Activated T-helper 17 cell treated with anti-CD3 and anti-CD28 coated beads, Interleukin-2, amount 50 U/mL, for 72 hours (primary cell): Measurements from ENCODE around the gene MAMDC2. TPM values are rescaled to one million over a fixed set of nuclear protein-coding genes. Genes with fewer than 3 reads are reported as not detected.

Experiments
- ATAC-seq: fragments of 150-1000 bp; cut with Tn5 transposase; replicated peaks from 2 replicates; pipeline ENCODE4 v1.10.0; 2021; ENCODE audit warnings: mild to moderate bottlenecking, moderate library complexity
- H3K27ac Mint-ChIP-seq: one replicate; pipeline ENCODE4 v1.8.0; 2022; ENCODE audit warnings: mixed read lengths
- H3K27me3 Mint-ChIP-seq: one replicate; pipeline ENCODE4 v1.8.0; 2022; ENCODE audit warnings: mixed read lengths
- H3K36me3 Mint-ChIP-seq: one replicate; pipeline ENCODE4 v1.8.0; 2022; ENCODE audit warnings: low read depth, mild to moderate bottlenecking, mixed read lengths
- H3K4me1 Mint-ChIP-seq: one replicate; pipeline ENCODE4 v1.8.0; 2022; ENCODE audit warnings: mixed read lengths
- H3K4me3 Mint-ChIP-seq: one replicate; pipeline ENCODE4 v1.8.0; 2022; ENCODE audit warnings: mild to moderate bottlenecking, mixed read lengths
- H3K9me3 Mint-ChIP-seq: one replicate; pipeline ENCODE4 v1.8.0; 2022; ENCODE audit warnings: mixed read lengths
- total RNA-seq, 2 donors: library from RNA; stranded (reverse); gene quantifications; one replicate each; pipeline ENCODE4 v1.2.3, GENCODE V29; 2022

MAMDC2 gene
- total RNA-seq, 2 donors from 2014 or later, result not detected

- no peaks in the 10 kb centered on the region for H3K9me3 Mint-ChIP-seq
- ATAC-seq, result no peak
- H3K27ac Mint-ChIP-seq, result no peak overlapping the region
- no peak overlapping the region for H3K4me3 Mint-ChIP-seq
- H3K27me3 Mint-ChIP-seq, result no peaks in the 10 kb centered on the region
- H3K36me3 Mint-ChIP-seq, result no peaks in the 10 kb centered on the region
- no peaks in the 10 kb centered on the region for H3K4me1 Mint-ChIP-seq
These were observed 93.0 kb downstream of the MAMDC2 start for GRCh38 chr9:70136632-70137031.

DNA sequence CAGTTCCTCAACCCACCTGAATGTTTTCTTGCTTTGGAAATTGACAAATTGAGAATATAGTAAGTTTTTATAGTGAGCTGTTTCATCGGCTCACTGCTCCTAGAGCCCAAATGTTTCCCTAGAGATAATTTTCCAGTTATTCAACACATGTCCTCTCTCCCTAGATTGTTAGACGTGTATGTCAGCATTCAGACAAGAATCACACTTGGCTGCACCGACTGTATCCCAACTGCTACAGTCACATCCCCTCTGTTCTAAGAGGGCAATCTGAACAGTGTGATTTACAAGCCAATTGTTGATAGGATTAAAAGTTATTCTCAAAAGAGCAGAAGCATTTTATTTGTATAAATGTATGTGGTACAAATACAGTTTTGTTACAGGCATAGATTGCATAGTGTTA lies 93.9 kb downstream of the MAMDC2 start:
- Mint-ChIP-seq H3K4me3 (no peak overlapping the region), H3K27me3 (peaks cover 3% of the 10 kb centered on the region), H3K36me3 (no peaks in the 10 kb centered on the region), H3K9me3 (no peaks in the 10 kb centered on the region), H3K4me1 (no peaks in the 10 kb centered on the region), H3K27ac (no peak overlapping the region)
- ATAC-seq, result no peak

DNA sequence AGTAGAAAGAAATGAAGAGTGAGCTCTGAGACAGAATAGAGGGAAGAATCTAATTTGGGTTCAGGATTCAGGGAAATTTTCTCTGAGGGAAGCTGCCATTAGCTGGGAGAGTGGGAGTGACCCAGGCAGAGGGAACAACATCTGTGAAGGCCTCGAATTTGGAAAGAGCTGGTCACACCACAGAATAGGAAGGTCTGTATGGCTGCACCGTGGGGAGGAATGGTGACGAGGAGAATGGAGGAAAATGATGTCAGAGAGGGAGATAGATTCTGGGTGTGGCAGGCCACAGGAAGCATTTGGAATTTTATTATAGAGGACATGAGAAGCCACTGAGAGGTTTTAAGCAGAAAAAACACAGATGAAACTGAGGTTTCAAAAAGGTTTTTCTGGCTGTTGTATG lies 98.5 kb downstream of the MAMDC2 start:
- Mint-ChIP-seq H3K36me3 (no peaks in the 10 kb centered on the region), H3K4me1 (no peaks in the 10 kb centered on the region), H3K4me3 (no peak overlapping the region), H3K27me3 (peaks cover 6% of the 10 kb centered on the region), H3K9me3 (no peaks in the 10 kb centered on the region), H3K27ac (no peak overlapping the region)
- ATAC-seq, result no peak

GRCh38 chr9:70143394-70144130 lies 99.9 kb downstream of the MAMDC2 start:
- ATAC-seq, result peak; percentile 7
- no peak overlapping the region for H3K4me3 Mint-ChIP-seq
- H3K4me1 Mint-ChIP-seq, result peaks cover 3% of the 10 kb centered on the region
- H3K9me3 Mint-ChIP-seq, result no peaks in the 10 kb centered on the region
- H3K27me3 Mint-ChIP-seq, result peaks cover 15% of the 10 kb centered on the region
- no peak overlapping the region for H3K27ac Mint-ChIP-seq
- no peaks in the 10 kb centered on the region for H3K36me3 Mint-ChIP-seq

DNA sequence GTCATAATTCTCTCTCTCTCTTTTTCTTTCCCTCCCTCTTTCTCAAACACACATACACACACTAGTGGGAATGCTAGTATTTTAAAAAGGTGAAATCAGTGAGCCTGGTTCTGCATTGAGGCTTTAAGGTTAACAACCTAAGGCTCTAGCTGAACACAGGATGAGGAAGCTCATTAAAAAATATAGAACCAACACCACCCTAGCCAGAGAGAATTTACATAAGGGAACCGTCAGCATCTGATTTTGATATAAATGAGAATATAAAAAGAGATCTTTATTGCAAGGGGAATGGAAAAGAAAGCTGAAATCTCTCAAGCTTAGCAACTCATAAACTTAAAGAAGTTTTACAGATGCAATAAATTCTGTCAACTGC lies 100.5 kb downstream of the MAMDC2 start:
- Mint-ChIP-seq H3K27me3 (peaks cover 15% of the 10 kb centered on the region), H3K27ac (no peak overlapping the region), H3K9me3 (no peaks in the 10 kb centered on the region), H3K4me1 (peaks cover 3% of the 10 kb centered on the region), H3K36me3 (no peaks in the 10 kb centered on the region), H3K4me3 (no peak overlapping the region)
- no peak for ATAC-seq

DNA sequence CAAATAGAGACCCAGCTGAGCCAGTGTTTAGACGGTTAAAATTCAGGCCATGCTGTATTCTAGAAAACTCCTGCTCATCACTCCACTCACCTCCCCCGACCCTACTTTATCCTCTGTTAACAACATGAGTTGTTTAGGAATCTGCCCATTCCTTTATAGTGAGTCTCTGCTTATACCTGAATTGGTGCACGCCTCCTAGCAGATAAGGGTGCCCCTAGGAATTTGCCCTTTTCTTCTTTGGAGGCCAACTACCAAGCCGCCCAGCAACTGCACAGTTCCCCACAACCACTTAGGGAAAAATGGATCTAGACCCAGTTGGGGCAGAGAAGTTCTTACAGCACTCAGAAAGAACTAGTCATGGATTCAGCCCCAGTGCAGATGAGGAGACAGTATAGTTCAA lies 102.3 kb downstream of the MAMDC2 start:
- peaks cover 15% of the 10 kb centered on the region for H3K27me3 Mint-ChIP-seq
- peaks cover 3% of the 10 kb centered on the region for H3K4me1 Mint-ChIP-seq
- H3K27ac Mint-ChIP-seq, result no peak overlapping the region
- H3K36me3 Mint-ChIP-seq, result no peaks in the 10 kb centered on the region
- ATAC-seq, result no peak
- no peaks in the 10 kb centered on the region for H3K9me3 Mint-ChIP-seq
- no peak overlapping the region for H3K4me3 Mint-ChIP-seq

DNA sequence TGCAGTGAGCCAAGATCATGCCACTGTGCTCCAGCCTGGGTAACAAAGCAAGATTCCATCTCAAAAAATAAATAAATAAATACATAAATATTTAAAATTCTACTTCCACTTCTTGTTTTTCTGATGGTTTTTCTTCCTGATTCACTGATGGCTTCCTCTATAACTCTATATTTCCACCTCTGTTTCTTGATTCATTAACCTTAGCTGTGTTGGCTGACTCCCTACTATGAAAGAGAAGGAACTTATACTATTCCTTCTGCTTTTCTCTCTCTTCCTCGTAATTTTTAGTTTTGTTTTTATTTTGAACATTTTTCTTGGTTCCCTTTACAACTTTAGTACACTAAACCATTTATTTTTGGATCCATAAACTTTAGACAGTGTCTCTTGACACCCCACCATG lies 103.5 kb downstream of the MAMDC2 start:
- Mint-ChIP-seq H3K36me3 (no peaks in the 10 kb centered on the region), H3K27ac (no peak overlapping the region), H3K9me3 (no peaks in the 10 kb centered on the region), H3K4me1 (peaks cover 3% of the 10 kb centered on the region), H3K27me3 (peaks cover 12% of the 10 kb centered on the region), H3K4me3 (no peak overlapping the region)
- no peak for ATAC-seq

DNA sequence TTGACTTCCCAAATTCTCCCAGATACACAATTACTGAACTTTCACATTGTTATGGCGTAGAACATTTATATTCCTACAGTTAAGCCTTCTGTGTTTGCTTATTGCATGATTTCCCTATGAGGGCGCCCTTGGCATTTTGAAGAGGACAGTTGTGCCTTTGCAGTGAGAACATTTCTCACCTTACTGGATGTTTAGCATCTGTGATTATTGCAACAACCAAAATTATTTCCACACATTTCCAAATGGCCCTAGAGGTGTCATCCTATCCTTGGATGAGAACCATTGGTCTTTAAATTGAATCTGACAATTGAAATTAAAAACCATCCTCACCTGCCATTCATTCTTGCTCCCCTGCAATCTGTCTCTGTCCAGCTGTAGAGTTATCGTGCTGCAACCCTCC lies 104.0 kb downstream of the MAMDC2 start:
- Mint-ChIP-seq H3K27me3 (peaks cover 12% of the 10 kb centered on the region), H3K27ac (no peak overlapping the region), H3K4me1 (peaks cover 3% of the 10 kb centered on the region), H3K36me3 (no peaks in the 10 kb centered on the region), H3K4me3 (no peak overlapping the region), H3K9me3 (no peaks in the 10 kb centered on the region)
- no peak for ATAC-seq

DNA sequence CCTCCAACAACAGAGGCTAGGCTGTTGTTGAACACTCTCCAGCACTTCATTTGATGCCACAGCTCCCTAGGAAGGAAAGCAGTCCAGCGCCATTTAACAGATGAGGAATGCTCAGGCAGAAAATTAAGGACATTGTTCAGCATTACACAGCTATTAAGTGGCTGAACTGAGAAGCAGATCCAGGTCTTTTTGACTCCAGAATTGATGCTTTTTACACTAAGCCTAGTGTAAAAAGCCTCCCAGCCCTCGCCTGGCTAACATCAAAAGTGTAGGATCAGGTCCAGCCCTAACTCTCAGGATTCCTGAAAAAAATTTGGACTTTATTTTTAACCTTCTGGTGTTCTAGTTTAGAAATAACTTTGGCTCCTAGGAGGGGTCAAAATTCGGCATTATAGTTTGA lies 108.7 kb downstream of the MAMDC2 start:
- Mint-ChIP-seq H3K27me3 (peaks cover 25% of the 10 kb centered on the region), H3K4me3 (no peak overlapping the region), H3K27ac (no peak overlapping the region), H3K9me3 (no peaks in the 10 kb centered on the region), H3K36me3 (no peaks in the 10 kb centered on the region), H3K4me1 (peaks cover 3% of the 10 kb centered on the region)
- no peak for ATAC-seq

DNA sequence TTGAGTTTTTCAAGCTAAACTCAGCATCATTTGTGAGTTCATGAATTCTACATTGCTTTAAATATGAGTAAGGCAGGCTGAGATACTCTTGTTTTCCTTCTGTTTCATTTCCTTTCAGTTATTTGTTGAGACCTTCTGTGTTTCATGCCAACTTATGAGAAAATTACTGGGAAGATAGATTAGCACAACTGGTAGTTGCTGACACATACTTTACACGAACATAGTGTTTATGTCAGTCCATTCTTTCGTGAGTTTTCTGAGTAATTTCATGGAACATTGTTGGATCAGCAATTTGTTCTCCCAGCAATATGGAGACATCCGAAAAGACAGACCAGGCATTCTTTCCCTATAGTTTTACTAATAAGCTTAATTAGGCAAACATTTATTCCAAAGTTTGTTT lies 113.1 kb downstream of the MAMDC2 start:
- no peak overlapping the region for H3K27ac Mint-ChIP-seq
- peaks cover 21% of the 10 kb centered on the region for H3K27me3 Mint-ChIP-seq
- H3K4me3 Mint-ChIP-seq, result no peak overlapping the region
- no peaks in the 10 kb centered on the region for H3K9me3 Mint-ChIP-seq
- no peaks in the 10 kb centered on the region for H3K36me3 Mint-ChIP-seq
- H3K4me1 Mint-ChIP-seq, result no peaks in the 10 kb centered on the region
- ATAC-seq, result no peak

- Mint-ChIP-seq H3K27me3 (peaks cover 21% of the 10 kb centered on the region), H3K36me3 (no peaks in the 10 kb centered on the region), H3K4me1 (no peaks in the 10 kb centered on the region), H3K9me3 (no peaks in the 10 kb centered on the region), H3K27ac (no peak overlapping the region), H3K4me3 (no peak overlapping the region)
- ATAC-seq, result no peak
These were observed 116.0 kb downstream of the MAMDC2 start for GRCh38 chr9:70159630-70160029.

DNA sequence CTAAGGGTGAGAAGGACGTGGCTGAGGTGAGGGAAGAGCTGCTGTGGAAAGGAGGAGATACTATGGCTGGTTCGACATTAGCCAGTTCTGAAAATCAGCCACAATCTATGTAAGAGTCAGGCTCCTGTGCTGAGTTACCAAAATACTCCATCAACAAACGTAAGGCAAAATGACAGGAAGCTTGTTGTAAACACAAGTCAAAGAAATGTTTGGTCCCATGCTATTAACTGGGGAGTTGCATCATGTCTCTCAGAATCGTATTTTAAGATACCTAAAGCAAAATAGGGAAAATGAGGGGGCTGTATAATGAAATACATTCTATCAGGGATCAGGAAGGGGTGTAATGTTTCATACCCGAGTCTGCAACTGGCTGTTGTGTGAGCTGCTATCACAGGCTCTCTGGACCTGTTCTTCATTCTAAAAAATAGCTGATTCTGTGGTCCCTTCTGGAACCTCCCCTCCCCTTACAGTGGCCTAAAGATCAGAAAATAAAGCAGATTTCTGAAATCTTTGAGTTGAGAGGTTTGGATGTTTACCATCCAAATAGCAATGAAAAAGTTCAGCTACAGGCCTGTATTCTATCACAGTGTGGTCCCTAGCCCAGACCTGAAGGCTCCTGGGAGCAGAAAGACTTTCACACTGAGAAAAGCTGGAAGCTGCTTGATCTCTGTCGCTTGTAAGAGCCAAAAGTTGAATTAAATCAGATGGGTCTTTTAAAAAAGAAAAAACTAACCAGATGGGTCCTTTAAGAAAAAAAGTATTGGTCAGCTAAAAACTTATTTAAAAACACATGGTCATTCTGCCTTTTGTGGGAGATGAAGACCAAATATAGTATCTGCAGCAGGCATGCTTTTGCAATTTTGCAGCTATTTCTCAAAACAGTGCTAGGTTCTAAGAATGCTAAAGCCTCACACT lies 117.3 kb downstream of the MAMDC2 start:
- no peak for ATAC-seq
- peaks cover 14% of the 10 kb centered on the region for H3K27me3 Mint-ChIP-seq
- H3K9me3 Mint-ChIP-seq, result no peaks in the 10 kb centered on the region
- no peaks in the 10 kb centered on the region for H3K36me3 Mint-ChIP-seq
- H3K4me1 Mint-ChIP-seq, result no peaks in the 10 kb centered on the region
- no peak overlapping the region for H3K4me3 Mint-ChIP-seq
- no peak overlapping the region for H3K27ac Mint-ChIP-seq

DNA sequence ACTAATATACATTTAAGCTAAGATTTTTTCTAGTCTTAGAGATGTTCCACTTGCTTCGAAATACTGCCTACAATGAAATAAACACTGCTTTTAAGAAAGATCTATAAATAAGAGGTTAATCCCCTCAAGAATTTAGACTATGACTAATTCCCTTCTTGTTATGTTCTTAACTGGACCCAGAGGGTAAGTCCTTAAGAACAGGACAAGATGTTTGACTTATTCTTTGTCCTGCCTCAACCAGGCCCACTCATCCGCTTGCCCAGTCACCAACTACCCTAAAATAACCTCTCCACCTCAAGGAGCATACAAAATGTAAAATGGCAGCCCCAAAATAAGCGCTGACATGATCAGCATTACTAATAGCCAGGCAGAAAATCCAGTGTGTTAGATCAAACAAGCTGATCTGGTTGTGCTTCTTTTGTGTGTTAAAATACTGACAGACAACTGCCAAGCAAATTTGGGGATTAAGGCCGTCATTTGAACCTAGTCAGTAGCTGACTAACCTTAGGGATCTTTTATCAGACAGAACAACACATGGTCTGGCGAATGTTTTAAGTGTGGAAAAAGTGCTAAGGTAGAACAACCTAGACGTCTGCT lies 121.5 kb downstream of the MAMDC2 start:
- H3K4me1 Mint-ChIP-seq, result no peaks in the 10 kb centered on the region
- no peak for ATAC-seq
- no peak overlapping the region for H3K27ac Mint-ChIP-seq
- no peaks in the 10 kb centered on the region for H3K9me3 Mint-ChIP-seq
- no peaks in the 10 kb centered on the region for H3K36me3 Mint-ChIP-seq
- peaks cover 4% of the 10 kb centered on the region for H3K27me3 Mint-ChIP-seq
- no peak overlapping the region for H3K4me3 Mint-ChIP-seq

DNA sequence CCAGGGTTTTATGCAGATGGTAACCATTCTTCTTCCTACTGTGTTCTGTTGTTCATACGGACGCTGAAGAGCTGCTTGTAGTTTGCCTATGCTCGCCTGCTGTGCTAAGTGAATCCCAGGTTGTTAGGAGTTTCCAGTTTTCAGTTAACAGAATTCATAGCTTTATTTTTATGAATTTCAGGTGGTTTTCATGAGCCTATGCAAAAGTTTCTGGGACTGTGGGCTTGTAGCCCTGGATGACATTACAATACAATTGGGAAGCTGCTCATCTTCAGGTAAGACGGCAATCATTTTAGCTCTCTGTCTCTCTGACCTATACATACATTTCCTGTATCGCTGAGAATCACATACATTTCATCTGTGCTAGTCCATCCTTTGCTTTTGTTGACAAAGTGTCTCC lies 124.9 kb downstream of the MAMDC2 start:
- Mint-ChIP-seq H3K27ac (no peak overlapping the region), H3K36me3 (no peaks in the 10 kb centered on the region), H3K4me3 (no peak overlapping the region), H3K4me1 (no peaks in the 10 kb centered on the region), H3K27me3 (peaks cover 4% of the 10 kb centered on the region), H3K9me3 (no peaks in the 10 kb centered on the region)
- no peak for ATAC-seq

GRCh38 chr9:70169222-70169621 lies 125.6 kb downstream of the MAMDC2 start:
- no peak overlapping the region for H3K27ac Mint-ChIP-seq
- H3K36me3 Mint-ChIP-seq, result no peaks in the 10 kb centered on the region
- H3K4me1 Mint-ChIP-seq, result no peaks in the 10 kb centered on the region
- H3K27me3 Mint-ChIP-seq, result peaks cover 4% of the 10 kb centered on the region
- no peak overlapping the region for H3K4me3 Mint-ChIP-seq
- H3K9me3 Mint-ChIP-seq, result no peaks in the 10 kb centered on the region
- no peak for ATAC-seq
